ENCODE data around the gene AXIN2.

DNA sequence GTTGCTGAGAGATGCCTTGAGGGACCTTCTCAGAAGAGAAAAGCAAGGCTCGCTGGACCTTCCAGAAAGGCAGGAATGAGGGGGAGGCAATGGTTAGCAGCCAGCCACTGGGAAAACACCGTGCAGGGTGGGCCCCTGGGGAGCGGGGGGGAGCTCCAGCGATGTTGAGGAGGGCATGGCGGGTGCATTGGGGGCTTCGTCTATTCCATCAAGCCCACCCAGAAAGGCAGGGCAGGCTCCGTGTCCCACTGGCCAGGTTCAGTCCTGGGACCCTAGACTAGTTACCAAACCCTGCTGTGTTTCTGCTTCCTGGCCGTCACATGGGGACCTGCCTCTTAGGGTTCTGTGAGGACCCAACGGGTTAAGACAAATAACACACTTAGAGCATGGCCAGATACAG lies 64.6 kb downstream of the AXIN2 start:
- TF ChIP-seq, protein P1, sequence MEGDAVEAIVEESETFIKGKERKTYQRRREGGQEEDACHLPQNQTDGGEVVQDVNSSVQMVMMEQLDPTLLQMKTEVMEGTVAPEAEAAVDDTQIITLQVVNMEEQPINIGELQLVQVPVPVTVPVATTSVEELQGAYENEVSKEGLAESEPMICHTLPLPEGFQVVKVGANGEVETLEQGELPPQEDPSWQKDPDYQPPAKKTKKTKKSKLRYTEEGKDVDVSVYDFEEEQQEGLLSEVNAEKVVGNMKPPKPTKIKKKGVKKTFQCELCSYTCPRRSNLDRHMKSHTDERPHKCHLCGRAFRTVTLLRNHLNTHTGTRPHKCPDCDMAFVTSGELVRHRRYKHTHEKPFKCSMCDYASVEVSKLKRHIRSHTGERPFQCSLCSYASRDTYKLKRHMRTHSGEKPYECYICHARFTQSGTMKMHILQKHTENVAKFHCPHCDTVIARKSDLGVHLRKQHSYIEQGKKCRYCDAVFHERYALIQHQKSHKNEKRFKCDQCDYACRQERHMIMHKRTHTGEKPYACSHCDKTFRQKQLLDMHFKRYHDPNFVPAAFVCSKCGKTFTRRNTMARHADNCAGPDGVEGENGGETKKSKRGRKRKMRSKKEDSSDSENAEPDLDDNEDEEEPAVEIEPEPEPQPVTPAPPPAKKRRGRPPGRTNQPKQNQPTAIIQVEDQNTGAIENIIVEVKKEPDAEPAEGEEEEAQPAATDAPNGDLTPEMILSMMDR (IDR thresholded peaks at IDR 0.05), result no peak
- TF ChIP-seq POLR2A (IDR thresholded peaks at IDR 0.05), result no peak
